Tongue (tissue), 2 donors: ENCODE measurements around the gene FHIT. TPM values are rescaled to one million over a fixed set of nuclear protein-coding genes. Genes with fewer than 3 reads are reported as not detected.

Experiments used
- DNase-seq: peaks from one replicate; pipeline ENCODE4 v3.0.0-alpha.2; 2015
- total RNA-seq: library from RNA; depleted of rRNA; stranded (reverse); fragments of >200 nt; gene quantifications from one replicate; pipeline ENCODE4 v1.2.3, GENCODE V29; 2014

The FHIT gene
- total RNA-seq, 1 donor from 2014 or later = 7.4 TPM

DNA sequence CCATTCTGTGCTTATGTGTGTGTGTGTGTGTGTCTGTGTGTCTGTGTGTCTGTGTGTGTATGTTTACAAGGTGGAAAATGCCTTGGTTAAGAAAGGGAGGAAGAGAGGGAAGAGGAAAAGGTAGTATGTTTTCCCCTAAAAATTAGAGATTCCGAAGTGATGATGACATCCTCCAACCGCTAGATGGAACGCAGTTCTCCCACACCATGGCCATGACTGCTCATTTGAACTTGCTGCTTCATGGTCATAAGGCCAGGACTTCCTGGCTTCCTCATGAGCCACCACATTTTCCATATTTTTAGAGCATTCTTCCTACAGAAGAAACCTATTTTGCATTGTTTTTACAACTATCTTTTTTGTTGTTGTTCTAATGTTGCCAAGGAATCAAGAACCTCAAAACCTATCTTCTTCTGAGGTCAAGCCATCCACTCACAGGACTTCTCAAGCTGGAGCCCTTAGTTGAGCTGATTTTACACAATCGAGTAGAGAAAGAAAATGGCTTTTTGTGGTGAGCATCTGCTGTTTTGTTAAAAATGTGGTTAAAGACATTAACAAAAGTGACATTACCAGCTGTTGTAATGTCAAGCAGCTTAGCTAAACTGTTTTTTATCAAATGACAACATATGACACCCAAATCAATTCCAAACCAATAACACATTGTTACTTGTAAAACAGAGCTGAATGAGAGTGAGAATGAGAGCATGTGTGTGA lies 1091.0 kb downstream of the FHIT start:
- DNase-seq = no peak

DNA sequence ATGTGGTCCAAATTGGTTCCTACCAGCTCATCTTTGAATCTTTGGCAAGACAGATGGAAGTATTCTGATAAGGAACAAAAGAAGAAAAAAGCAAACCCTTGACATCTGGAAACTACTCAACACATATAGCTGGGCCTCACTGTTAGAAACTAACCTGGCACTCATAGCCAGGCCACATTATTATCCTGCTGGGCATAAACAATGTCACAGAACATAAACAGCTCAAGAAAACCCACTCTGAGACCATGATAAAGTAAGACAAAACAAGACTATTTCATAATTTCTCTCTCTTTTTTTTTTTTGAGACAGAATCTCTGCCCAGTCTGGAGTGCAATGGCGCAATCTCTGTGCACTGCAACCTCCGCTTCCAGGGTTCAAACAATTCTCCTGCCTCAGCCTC lies 1093.2 kb downstream of the FHIT start:
- no peak for DNase-seq

DNA sequence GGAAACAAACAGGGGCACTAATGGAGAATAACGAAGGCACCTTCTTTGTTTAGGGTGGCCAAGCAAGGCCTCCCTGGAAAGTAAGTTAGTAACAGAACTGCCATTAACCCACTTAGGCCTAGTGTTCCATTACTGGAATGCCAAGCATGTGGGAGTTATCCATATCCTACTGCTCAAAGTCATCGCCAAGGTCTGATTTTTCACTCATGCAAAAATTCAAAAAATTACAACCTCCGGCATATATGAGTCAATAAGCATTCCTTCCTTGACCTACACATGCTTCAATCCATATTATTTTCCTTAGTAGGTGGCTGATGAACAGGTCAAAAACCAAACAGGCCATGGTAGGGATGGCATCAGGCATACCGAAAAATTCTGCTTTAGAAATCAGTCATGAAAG lies 1097.2 kb downstream of the FHIT start:
- DNase-seq = no peak

DNA sequence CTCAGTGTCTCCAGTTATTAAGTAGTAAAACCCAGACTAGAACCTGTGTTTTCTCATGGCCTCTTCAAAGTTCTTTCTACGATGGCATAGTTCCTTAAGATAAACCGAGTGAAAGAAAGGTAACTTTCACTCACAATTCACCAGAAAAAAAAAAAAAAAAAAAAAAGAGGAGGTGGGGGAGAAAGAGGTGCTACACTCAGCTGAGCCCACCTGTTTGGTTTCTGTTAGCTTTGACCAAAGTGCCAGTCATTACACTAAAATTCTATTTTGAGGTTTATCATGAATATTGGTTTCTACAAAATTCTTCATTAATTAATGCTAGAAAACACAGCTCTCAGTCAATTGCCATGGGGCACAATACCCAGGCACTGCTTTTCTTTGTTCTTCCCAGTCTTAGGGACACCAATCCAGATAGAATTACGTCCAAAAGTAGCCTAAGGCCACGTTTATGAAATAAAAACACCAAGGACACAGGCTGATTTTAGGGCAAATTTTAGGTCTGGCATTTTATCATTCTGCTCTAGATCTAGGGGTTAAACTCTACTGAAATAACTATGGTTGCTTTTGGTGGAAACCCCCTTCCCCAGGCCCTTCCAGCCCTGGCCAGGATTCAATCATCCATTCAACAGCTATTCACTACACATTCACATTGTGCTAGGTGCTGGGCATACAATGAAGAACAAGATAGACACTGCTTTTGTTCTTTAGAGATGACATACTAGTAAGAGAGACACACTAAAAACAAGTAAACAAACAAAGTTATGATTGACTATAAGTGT lies 1097.8 kb downstream of the FHIT start:
- no peak for DNase-seq

DNA sequence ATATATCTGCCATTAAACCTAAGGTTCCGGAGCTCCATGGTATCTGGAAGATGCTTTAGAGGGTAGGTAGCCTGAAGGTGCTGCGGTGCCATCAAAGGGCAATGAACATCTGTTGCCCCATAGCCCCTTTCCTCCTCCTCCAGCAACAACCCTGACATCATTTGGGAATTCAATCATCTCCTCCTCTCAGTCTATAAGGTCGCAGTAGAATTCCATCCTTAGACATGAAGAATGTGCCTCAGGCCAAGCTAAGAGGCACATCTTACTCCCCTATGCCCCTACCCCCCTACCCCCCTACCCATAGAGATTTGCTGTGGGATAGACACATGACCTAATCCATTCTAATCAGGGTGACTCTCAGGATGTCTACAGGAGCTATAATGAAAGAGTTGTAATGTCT lies 1101.8 kb downstream of the FHIT start:
- DNase-seq = no peak

DNA sequence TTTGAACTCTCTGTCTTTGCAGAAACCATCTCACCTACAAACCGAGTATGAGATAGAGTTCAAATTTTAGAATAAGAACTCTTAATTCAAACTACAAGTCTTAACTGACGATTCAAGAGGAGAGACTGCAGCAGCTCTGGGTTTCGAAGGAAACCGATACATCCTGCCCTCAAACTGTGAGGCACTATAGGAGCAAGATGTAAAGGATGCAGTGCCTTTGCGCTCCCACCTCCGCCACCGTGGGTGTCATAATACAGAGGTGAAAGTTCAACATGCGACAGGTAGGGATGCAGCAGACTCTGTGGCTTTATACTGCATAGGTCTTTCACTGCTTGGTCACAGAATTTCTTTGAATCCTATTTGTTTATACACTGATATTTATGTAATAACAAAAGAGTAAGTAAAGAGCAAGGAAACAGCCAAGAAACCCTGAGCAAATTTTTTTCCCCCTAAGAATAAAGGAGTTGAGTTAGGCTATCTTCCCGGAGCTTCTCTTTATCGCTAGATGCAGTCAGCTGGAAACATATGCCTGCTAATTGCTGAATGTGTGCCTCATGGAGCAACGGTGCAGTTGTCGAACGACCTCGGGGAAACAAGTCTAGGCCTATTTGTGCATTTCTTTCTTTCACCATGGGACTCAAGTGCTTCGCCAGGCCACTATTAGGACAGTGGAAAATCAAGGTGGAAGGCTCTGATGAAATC lies 1103.9 kb downstream of the FHIT start:
- no peak for DNase-seq

DNA sequence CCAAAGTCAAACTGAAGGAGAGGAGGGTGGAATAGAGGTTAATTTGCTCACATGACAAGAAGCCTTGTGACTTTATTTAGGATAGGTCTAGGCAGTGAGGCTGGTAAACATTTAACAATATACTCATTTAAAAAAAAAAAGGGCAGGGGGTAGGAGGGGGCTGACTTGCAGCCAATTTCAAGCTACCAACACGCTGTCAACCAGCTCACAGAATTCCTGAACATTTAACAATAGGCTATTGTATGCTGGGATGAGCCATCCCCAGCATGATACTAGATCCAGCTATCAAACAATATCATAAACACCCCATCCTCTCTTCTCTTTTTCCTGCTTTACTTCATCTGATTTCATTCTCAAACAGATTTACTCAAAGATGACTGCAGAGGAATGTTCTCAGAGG lies 1105.1 kb downstream of the FHIT start:
- DNase-seq = no peak

DNA sequence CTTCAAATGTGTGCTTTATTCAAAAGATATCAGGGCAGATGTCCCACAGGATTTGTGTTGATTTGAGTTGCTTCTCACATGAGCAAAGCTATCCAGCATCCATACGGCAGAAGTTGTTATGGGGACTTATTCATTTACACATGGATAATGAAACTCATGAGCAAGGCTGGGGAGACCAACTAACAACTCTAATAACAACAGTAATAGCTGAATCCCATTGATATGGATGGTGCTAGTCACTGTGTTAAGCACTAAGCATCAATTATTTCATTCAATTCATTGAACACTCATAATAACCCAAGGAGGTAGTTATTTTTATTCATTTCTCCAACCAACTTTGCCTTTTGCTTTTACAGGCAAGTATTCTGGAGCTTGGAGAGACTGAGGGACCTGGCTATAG lies 1107.2 kb downstream of the FHIT start:
- DNase-seq = no peak

DNA sequence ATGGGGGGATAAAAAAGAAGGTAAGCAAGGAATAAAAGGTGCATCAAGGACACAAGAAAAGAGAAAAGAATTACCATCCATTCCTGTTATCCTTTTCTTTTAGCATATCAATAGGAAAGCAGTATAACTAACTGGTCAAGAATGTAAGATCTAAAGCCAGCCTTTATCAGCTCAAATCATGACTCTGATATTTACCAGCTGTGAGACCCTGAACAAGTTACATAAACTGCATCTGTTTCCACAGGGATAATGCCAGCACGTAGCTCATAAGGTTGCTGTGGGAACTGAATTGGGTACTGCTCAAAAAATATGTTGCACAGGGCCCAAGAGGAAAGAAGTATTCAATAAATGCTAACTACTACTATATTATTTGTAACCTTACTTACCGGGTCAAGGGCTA lies 1109.2 kb downstream of the FHIT start:
- peak; percentile 37 for DNase-seq

DNA sequence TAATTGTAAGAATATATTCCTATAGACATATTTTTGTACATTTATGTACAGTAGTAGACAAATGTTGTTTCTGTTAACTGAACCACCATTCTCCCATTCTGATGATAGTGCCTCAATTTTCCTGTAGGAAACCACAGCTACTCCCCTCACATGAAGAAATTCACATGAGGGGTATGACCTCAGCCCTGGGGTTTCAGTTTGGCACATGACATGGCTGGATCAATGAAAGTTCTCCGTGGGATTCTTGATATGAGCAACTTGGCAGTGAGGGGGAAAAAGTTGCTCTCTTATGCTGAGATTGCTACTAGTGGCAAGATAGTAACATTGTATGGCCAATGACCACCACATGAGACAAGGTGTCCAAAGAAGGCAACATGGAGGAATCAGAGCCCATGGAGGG lies 1111.1 kb downstream of the FHIT start:
- no peak for DNase-seq

DNA sequence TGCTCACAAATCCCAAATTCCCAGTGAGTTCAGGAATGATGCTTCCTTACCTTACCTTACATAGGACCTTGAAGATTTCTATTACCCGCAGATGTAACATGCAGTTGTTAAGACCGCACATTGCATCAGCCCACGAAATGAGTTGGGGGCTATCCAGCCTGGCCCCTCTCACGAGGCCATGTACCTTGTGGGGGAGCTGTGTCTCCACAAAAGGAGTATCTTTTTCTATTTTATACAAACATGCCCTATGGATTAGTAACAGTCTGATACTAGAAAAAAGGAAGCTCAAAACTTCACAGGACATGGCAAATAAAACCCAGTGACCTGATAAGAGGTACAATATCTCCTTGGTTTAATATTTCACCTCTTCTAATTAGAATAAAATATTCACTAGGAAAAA lies 1114.7 kb downstream of the FHIT start:
- DNase-seq = no peak

DNA sequence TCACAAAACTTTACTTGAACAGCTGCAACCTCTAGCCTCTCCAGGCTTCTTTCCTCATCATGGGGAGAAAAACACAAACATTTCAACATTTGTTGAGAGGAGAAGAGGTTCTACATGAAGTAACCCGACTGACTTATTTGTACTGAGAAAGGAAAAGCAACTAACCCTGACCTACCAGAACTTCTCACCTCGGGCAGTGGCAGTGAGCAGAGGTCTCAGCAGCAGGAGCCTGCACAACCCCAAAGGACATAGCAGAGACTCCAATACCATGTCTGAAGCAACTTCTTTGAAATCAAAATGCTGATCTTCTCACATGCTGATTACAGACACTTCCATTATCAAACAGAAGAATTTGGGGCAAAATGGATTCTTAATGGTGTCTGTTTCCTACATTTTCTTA lies 1115.8 kb downstream of the FHIT start:
- no peak for DNase-seq

DNA sequence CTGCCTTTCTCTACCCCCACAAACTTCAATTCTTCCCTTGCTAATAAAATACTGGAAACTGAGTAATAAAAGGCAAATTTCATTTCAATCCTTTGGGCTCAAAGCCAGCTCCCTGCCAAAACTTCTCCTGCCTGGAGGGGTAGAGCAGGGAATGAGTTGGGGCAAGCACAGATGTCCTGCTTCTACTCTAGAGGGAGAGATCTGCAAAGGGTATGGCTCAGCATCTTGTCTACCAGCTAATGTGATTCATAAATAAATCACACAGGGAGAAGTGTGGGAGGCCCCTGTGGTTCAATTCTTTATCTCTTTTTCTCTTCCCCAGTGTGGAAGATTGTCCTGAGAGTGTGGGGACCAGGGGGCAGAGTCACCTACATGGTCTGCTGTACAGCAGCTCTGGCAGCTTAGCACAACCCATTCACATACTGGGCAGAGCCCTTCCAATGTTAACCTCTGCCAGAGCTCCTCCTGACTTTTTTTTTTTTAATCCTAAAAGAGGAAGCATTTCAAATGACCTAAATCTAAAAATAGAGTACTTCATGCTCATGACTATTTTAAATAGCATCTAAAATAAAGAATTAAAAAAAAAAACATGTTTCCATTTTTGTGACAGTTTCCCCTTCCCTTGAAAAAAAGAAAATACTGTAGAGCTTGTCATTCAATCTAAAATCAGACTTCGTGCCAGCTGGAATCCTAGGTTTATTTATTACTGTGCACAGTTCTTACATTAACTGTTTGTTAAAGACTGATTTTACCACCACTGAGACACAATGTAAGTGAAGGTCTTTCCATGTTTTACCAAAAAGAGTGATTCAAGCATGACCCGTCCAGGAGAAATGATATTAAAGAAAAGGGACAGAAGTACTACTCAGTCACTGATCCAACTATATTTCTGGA lies 1117.7 kb downstream of the FHIT start:
- DNase-seq = no peak

DNA sequence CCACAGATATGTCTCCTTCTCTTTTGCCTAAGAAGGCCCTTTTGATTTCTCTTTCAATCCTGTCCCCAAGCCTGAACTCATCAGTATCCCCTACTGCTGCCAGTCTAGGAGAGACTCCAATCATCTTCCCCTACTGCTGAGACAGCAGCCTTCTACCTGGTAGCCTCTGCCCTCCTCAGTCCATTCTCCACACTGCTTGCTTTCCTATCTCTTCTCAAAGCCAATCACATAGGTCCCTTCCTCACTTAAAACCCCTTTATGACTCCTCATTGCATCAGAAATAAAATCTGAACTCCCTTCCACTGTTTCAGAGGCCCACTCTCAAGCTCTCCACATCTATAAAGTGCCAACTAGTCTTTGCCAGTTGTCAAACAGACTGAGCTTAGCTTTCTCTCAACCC lies 1119.6 kb downstream of the FHIT start:
- no peak for DNase-seq

DNA sequence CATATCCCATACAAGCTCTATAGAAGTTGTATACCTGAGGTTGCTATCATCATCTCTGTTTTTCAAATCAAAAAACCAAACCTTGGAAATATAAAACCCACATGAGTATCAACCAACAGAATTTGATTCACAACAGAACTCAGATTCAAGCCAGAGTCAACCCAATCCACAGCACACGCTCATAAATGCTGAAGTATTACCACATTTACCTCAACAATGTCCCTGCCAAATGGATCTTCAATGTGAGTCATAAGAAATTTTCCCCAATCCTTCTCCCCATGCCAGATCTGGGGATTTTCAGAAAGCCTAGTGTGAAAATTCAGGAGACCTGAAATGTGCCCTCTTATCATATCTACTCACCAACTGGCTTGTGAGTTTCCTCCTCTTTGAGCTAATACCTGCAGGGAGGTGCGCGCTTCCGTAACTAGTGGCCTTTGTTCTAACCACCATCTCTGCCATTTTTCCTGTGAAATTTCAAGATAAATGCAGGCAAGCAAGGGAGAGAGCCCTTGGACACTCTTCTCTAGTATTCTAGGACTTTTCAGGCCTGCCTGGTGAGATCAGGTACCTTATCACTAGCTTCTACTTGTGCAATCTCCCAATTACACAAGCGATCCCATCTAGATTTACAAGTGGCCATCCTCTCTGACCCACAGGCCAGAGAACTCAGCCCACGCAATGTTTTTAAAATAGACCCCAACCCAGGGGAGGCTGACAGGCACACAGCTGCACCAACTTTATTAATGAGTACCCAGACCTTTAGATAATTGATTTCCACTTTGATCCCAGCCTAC lies 1124.5 kb downstream of the FHIT start:
- no peak for DNase-seq

DNA sequence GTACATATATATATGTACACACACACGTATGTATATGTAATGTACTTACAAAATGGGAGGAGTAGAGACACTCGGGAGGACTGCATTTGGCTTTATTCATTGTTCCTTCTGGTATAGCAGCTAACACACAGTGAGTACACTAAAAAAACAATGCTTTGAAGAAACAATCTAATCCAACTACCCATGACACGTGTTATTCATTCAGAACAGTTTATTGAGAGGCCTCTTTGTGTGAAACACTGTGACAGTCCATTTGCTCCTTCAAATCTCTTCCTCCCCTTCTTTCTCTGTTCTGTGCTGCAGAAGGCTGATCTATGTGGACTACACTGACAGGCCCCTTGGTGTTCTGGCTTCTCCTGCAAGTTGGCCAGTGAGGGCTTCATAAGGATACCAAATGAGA lies 1125.6 kb downstream of the FHIT start:
- DNase-seq = no peak

DNA sequence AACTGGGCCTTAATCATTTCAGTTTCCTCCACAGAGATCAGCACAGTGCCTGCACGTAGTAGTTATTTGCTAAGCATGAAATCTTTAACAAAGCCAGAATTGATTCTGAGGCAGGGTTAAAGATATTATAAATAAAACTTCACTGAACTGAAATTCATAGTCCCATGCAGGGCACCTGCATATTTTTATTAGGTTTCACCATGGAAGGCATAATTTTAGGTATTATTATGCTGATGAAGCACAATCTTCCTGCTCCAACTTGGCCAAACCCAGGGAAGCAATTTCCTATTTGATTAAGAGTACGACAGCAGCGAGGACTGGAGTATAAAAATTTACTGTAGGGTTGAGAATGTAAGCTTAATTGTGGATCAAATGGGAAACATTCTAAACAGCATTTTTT lies 1131.0 kb downstream of the FHIT start:
- DNase-seq = no peak

DNA sequence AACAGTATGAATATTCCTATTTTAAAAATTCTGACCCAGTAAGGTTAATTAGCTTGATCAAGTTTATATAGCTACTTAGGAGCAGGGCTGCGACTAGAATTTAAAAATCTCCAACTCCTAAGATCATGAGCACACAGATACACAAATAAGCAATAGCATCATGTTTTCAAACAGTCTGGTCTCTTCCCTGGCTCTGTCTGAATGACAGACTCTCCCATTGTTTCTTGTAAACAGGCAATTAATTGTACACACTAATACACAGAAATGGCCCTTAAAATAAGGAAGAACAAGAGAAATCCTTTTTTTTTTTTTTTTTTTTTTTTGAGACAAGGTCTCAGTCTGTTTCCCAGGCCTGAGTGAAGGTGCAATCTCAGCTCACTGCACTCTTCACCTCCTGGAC lies 1137.1 kb downstream of the FHIT start:
- no peak for DNase-seq

DNA sequence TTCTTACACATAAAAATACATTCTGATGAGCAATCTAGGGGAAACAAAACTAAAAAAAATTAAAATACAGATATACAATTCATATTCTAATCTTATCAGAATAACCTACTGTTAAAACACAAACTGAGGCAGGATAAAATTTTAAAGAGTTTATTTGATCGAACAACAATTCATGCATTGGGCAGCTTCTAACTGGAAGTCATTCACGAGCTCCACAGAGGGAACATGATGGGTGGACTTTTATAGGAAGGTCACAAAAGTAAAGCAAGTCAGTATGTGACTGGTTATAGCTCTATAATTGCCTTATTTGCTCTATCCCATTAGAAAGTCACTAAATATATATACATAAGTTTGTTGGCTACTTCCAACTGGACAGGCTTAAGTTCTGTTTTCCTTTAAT lies 1144.0 kb downstream of the FHIT start:
- no peak for DNase-seq

DNA sequence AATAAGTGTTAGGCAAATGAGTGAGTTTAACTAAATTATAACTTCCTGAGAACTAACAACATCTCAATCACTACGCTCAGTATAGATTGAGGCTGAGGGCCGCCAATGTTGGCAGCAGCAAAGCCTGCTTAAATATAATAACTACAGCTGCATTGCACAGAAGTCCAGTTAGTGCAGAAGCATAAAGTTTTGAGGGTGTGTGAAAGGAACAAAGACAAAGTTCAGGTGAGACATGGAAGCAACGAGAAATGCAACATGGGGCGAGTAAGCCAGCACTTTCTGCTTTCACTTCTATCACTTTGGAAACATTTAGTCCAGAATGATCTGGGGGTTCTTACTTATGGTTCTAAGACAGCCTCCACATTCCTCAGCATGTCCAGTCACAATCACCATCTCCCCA lies 1149.1 kb downstream of the FHIT start:
- no peak for DNase-seq

DNA sequence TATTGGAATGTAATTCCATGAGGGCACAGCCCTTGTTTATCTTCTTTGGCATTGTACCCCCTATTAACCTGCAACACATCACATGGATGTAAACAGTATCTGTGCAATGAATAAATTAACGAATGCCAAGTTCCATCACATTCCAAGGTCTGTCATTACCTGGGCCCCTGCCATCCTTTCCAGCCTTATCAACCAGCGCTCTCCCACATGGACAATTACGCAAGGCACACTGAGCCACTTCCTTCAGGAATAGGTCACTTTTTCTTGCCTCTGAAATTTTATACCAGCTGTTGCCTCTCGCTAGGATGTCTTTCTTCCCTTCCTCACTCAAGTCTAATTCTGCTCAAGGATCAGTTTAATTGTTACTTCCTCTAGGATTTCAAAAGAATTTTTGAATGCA lies 1149.6 kb downstream of the FHIT start:
- no peak for DNase-seq

DNA sequence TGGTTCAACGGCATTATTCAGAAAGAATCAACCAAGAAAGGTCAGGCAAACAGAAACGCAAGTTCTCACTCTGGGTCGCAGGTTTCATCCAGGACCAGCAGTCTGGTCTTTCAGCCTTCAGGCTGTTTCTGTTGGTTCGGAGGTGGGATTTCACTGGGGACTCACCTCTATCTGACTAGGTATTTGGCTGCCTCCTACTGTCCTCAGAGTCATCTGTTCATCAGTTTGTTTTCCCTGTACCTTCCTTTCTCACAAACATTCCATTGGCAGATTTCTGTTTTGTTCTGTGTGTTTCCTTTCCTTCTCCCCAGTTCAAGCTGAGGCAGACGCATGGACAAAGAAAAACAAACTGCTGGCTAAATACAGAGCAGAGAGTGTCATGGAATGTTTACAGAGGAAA lies 1154.8 kb downstream of the FHIT start:
- peak; percentile 7 for DNase-seq
